ENCODE measurements around the gene ARL5C. TPM values are rescaled to one million over a fixed set of nuclear protein-coding genes. Genes with fewer than 3 reads are reported as not detected.

ARL5C gene
- total RNA-seq, 3 donors from 2014 or later, result not detected

DNA sequence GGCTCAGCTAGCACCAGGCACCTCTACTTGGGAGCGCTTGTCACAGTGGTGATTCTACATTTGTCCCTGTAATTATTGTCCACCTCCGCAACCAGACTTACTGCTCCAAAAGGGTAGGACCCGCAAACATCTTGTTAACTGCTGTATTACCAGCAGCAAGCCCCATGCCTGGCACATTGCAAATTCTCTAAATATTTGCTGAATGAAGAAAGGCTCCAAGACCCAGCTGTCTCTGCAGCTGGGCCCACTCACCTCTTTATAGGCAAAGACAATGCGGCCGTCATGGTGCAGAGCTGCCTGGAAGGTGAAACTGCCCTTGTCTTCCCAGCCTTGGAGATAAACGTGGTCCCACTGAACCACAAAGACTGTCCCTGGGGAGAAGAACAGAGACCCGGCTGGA, 58.8 kb downstream of the ARL5C start:
- DNase-seq (no peak), ATAC-seq (no peak)
- no peaks in the 10 kb centered on the region for H3K27me3 Mint-ChIP-seq (ENCODE audit: low read depth)
- peaks cover 5% of the 10 kb centered on the region for H3K4me1 Mint-ChIP-seq (ENCODE audit: low read depth)
- H3K4me3 Mint-ChIP-seq, result no peak overlapping the region
- H3K9me3 Mint-ChIP-seq, result no peaks in the 10 kb centered on the region
- H3K36me3 Mint-ChIP-seq (ENCODE audit: insufficient read depth), result no peaks in the 10 kb centered on the region

Other genes with a start within 250 kb of the ARL5C start
- gene FBXO47, start 198.8 kb downstream of the ARL5C start, total RNA-seq, result under 1 TPM in 1 of 3 donors, not detected in 2; 0.08 TPM
- under 1 TPM; 0.33 to 0.87 (median 0.68) TPM for gene PLXDC1, start 14.5 kb downstream of the ARL5C start, total RNA-seq
- gene CACNB1, start 31.5 kb upstream of the ARL5C start, total RNA-seq, result 1 to 10 TPM; 8.3 to 9.0 (median 8.8) TPM
- gene RPL19, start 34.1 kb upstream of the ARL5C start, total RNA-seq, result 1,000 to 10,000 TPM; 2,810 to 3,060 (median 2,906) TPM
- not detected for gene STAC2, start 59.8 kb upstream of the ARL5C start, total RNA-seq
- gene FBXL20, start 235.5 kb upstream of the ARL5C start, total RNA-seq, result 10 to 100 TPM; 19.4 to 21.6 (median 20.9) TPM

Measured in activated T-cell treated with anti-CD3 and anti-CD28 coated beads, Interleukin-2, amount 50 U/mL, for 4 hours (primary cell).